ENCODE measurements around the gene FBLN1.

Gene FBLN1

GRCh38 chr22:45638834-45639746 lies 136.4 kb downstream of the FBLN1 start:
- Mint-ChIP-seq H3K4me3 (no peak overlapping the region), H3K27ac (no peak overlapping the region), H3K4me1 (peaks cover 20% of the 10 kb centered on the region), H3K36me3 (ENCODE audit: low read depth) (no peaks in the 10 kb centered on the region), H3K9me3 (no peaks in the 10 kb centered on the region), H3K27me3 (ENCODE audit: low read depth, poor library complexity) (peaks cover 63% of the 10 kb centered on the region)
- TF ChIP-seq, protein P1, sequence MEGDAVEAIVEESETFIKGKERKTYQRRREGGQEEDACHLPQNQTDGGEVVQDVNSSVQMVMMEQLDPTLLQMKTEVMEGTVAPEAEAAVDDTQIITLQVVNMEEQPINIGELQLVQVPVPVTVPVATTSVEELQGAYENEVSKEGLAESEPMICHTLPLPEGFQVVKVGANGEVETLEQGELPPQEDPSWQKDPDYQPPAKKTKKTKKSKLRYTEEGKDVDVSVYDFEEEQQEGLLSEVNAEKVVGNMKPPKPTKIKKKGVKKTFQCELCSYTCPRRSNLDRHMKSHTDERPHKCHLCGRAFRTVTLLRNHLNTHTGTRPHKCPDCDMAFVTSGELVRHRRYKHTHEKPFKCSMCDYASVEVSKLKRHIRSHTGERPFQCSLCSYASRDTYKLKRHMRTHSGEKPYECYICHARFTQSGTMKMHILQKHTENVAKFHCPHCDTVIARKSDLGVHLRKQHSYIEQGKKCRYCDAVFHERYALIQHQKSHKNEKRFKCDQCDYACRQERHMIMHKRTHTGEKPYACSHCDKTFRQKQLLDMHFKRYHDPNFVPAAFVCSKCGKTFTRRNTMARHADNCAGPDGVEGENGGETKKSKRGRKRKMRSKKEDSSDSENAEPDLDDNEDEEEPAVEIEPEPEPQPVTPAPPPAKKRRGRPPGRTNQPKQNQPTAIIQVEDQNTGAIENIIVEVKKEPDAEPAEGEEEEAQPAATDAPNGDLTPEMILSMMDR (IDR thresholded peaks at IDR 0.05) = no peak
- DNase-seq = no peak

DNA sequence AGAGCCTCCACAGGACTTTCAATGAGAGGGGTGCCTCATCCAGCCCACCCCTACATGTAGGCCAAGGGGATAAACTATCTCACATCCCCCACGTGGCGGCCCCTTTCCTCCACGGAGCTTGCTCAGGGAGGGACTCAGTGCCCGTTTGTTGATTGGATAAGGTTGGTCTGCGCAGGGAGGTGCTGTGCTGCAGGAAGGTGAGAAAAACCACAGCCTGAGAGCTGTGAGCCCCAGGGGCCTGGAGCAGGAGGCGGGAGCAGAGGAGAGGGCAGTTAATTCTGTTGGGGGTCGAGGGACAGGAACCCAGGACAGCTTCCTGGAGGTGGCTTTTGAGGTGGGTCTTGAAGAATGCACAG lies 137.0 kb downstream of the FBLN1 start:
- H3K4me3 Mint-ChIP-seq = no peak overlapping the region
- TF ChIP-seq, protein P1 (IDR thresholded peaks at IDR 0.05) = no peak
- DNase-seq = no peak
- H3K36me3 Mint-ChIP-seq (ENCODE audit: low read depth) = no peaks in the 10 kb centered on the region
- H3K27ac Mint-ChIP-seq = no peak overlapping the region
- H3K4me1 Mint-ChIP-seq = peaks cover 20% of the 10 kb centered on the region
- no peaks in the 10 kb centered on the region for H3K9me3 Mint-ChIP-seq
- H3K27me3 Mint-ChIP-seq (ENCODE audit: low read depth, poor library complexity) = peaks cover 65% of the 10 kb centered on the region

DNA sequence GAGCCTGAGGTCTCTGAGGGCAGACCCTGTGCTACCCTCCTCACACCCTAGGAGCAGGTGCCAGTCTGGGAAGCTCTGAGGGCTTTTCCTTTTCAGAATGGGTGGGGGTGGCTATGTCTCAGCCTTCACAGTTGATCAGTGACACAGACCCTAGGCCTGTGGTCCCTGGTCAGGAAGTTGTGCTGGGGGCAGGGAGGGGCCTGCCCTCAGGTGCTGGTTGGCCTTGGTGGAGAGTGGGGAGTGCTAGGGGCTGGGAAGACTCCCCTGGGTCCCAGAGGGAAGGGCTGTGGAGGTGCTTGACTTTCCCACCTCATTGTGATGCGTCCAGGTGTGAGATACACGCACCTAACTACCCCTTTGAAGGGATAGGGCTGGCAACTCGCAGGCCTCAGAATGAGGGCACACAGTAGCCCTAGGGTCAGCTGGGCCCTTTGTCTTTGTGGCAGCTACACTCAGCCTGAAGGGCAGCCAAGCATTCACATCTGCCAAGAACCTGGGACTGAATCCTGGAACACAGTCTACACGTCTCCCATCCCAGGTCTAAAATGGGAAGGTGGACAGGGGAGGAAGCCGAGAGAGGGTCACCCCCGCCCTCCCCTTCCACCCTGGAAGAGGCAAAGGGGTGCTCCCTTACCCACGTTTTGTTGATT lies 137.7 kb downstream of the FBLN1 start:
- DNase-seq = no peak
- no peak overlapping the region for H3K27ac Mint-ChIP-seq
- H3K4me1 Mint-ChIP-seq = peaks cover 20% of the 10 kb centered on the region
- H3K9me3 Mint-ChIP-seq = no peaks in the 10 kb centered on the region
- TF ChIP-seq, protein P1 (IDR thresholded peaks at IDR 0.05) = no peak
- peaks cover 64% of the 10 kb centered on the region for H3K27me3 Mint-ChIP-seq (ENCODE audit: low read depth, poor library complexity)
- H3K4me3 Mint-ChIP-seq = no peak overlapping the region
- H3K36me3 Mint-ChIP-seq (ENCODE audit: low read depth) = no peaks in the 10 kb centered on the region

DNA sequence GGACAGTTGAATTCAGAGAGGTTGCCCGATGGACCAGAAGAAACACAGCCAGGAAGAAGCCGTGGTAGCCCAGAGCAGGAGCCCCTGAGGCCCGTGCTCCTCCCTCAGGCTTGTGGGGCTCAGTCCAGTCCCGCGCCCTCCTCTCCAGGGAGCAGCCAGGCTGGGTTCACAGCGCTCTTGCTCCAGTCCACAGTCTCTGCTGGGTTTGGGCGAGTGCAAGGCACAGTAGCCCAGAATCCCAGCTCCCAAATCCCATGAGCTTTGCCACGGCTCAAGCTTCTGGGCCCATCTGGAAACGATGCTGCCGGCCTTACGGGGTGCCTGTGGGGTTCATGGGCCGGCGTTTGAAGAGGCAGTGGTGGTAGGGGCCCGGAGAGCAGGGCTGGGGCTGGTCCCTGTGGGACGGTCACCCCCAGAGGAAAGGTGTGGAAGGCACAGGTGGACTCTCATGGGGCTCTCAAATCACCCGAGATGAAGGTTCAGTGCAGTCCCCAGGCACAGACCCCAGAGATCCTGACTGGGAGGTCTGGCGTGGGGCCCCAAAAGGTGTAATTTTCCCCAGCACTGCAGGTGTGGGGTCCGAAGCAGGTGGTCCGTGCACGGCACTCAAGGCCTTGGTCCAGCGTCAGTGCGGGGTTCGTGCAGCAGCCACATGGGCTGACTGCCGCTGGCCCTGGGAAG lies 138.4 kb downstream of the FBLN1 start:
- Mint-ChIP-seq H3K9me3 (no peaks in the 10 kb centered on the region), H3K4me1 (peaks cover 24% of the 10 kb centered on the region), H3K36me3 (ENCODE audit: low read depth) (no peaks in the 10 kb centered on the region), H3K4me3 (no peak overlapping the region), H3K27ac (no peak overlapping the region), H3K27me3 (ENCODE audit: low read depth, poor library complexity) (peaks cover 63% of the 10 kb centered on the region)
- DNase-seq = no peak
- TF ChIP-seq, protein P1 (IDR thresholded peaks at IDR 0.05) = no peak

GRCh38 chr22:45642986-45643385 lies 140.3 kb downstream of the FBLN1 start:
- TF ChIP-seq, protein P1 (IDR thresholded peaks at IDR 0.05) = no peak
- no peak overlapping the region for H3K4me3 Mint-ChIP-seq
- H3K4me1 Mint-ChIP-seq = peaks cover 14% of the 10 kb centered on the region
- no peak for DNase-seq
- H3K36me3 Mint-ChIP-seq (ENCODE audit: low read depth) = no peaks in the 10 kb centered on the region
- H3K9me3 Mint-ChIP-seq = no peaks in the 10 kb centered on the region
- H3K27ac Mint-ChIP-seq = no peak overlapping the region
- H3K27me3 Mint-ChIP-seq (ENCODE audit: low read depth, poor library complexity) = peaks cover 74% of the 10 kb centered on the region
